ENCODE measurements around the gene SGPP2. TPM values are rescaled to one million over a fixed set of nuclear protein-coding genes. Genes with fewer than 3 reads are reported as not detected.

The SGPP2 gene
- total and polyA plus RNA-seq, 4 donors = 3.9 to 39.5 (median 23.0) TPM

DNA sequence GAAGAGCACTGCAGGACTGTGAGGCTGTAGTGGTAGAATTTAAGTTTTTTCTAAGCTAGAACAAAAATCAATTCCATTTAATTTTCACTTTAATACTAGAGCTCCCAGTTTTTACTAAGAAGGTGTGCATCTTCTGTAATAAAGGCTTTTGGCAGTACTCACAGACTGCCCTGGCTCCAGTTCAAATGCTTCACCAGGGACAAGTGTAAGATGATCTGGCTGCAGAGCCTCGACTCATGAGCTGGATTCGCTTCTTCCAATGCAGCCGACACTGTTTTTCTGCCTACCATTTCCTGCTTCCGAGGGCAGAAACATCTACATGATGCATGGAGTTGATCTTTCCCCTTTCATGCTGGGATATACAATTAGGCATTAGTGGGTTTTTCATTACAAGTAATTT, 144.5 kb downstream of the SGPP2 start:
- peak in 1 of 3 donors; percentile 44 for DNase-seq
- H3K27me3 ChIP-seq (ENCODE audit: control insufficient read depth in 3 of 3, insufficient read depth in 3 of 3, low read length in 2 of 3) = no peaks in the 10 kb centered on the region
- TF ChIP-seq, protein P1, sequence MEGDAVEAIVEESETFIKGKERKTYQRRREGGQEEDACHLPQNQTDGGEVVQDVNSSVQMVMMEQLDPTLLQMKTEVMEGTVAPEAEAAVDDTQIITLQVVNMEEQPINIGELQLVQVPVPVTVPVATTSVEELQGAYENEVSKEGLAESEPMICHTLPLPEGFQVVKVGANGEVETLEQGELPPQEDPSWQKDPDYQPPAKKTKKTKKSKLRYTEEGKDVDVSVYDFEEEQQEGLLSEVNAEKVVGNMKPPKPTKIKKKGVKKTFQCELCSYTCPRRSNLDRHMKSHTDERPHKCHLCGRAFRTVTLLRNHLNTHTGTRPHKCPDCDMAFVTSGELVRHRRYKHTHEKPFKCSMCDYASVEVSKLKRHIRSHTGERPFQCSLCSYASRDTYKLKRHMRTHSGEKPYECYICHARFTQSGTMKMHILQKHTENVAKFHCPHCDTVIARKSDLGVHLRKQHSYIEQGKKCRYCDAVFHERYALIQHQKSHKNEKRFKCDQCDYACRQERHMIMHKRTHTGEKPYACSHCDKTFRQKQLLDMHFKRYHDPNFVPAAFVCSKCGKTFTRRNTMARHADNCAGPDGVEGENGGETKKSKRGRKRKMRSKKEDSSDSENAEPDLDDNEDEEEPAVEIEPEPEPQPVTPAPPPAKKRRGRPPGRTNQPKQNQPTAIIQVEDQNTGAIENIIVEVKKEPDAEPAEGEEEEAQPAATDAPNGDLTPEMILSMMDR (IDR thresholded peaks at IDR 0.05; ENCODE audit: control extremely low read depth, extremely low read depth) = no peak
- H3K9me3 ChIP-seq (ENCODE audit: control insufficient read depth in 4 of 4, insufficient read depth in 3 of 4, low read length in 3 of 4) = peaks cover 0 to 2% (median 0%) of the 10 kb centered on the region in 4 donors
- peaks cover 6 to 11% (median 8%) of the 10 kb centered on the region in 4 donors for H3K36me3 ChIP-seq (ENCODE audit: control insufficient read depth in 4 of 4, insufficient read depth in 4 of 4, low read length in 4 of 4)
- no peak overlapping the region for H3K4me3 ChIP-seq
- H3K9ac ChIP-seq (ENCODE audit: insufficient read depth in 1 of 2, low read length in 2 of 2) = no peak overlapping the region
- 64 to 76% methylated on average over 4 of the region's 4 CpGs for WGBS, 2 donors
- no peak for ATAC-seq (ENCODE audit: insufficient read depth, low FRiP score)
- H3K27ac ChIP-seq (ENCODE audit: low read depth in 1 of 2, low read length in 1 of 2) = no peak overlapping the region
- peaks cover 0 to 20% (median 8%) of the 10 kb centered on the region in 5 donors for H3K4me1 ChIP-seq (ENCODE audit: control insufficient read depth in 5 of 5, insufficient read depth in 5 of 5, low read length in 5 of 5)

DNA sequence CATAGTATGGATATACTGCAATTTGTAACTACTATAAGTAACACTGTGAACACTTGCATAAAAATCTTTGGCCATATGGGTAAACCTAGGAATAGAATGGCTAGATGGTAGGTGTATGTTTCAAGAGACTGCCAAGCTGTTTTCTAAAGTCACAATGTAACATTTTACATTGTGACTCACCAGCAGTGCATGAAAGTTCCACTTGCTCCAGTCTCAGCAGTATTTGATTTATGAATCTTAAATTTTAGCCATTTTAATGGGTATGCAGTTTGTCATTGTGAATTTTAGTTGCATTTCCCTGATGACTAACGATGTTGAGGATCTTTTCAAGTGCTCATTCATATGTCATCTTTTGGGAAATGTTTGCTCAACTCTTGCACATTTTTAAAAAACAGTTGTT, 145.5 kb downstream of the SGPP2 start:
- TF ChIP-seq, protein P1 (IDR thresholded peaks at IDR 0.05; ENCODE audit: control extremely low read depth, extremely low read depth) = no peak
- Histone ChIP-seq H3K27ac (ENCODE audit: low read depth in 1 of 2, low read length in 1 of 2) (no peak overlapping the region), H3K36me3 (ENCODE audit: control insufficient read depth in 4 of 4, insufficient read depth in 4 of 4, low read length in 4 of 4) (peaks cover 6 to 11% (median 8%) of the 10 kb centered on the region in 4 donors), H3K27me3 (ENCODE audit: control insufficient read depth in 3 of 3, insufficient read depth in 3 of 3, low read length in 2 of 3) (no peaks in the 10 kb centered on the region), H3K4me3 (no peak overlapping the region), H3K4me1 (ENCODE audit: control insufficient read depth in 5 of 5, insufficient read depth in 5 of 5, low read length in 5 of 5) (peaks cover 0 to 22% (median 9%) of the 10 kb centered on the region in 5 donors), H3K9me3 (ENCODE audit: control insufficient read depth in 4 of 4, insufficient read depth in 3 of 4, low read length in 3 of 4) (peaks cover 0 to 2% (median 0%) of the 10 kb centered on the region in 4 donors), H3K9ac (ENCODE audit: insufficient read depth in 1 of 2, low read length in 2 of 2) (no peak overlapping the region)
- DNase-seq (no peak), ATAC-seq (ENCODE audit: insufficient read depth, low FRiP score) (peak; percentile 6)
- 72 to 86% methylated on average over 1 of the region's 1 CpG for WGBS, 2 donors

DNA sequence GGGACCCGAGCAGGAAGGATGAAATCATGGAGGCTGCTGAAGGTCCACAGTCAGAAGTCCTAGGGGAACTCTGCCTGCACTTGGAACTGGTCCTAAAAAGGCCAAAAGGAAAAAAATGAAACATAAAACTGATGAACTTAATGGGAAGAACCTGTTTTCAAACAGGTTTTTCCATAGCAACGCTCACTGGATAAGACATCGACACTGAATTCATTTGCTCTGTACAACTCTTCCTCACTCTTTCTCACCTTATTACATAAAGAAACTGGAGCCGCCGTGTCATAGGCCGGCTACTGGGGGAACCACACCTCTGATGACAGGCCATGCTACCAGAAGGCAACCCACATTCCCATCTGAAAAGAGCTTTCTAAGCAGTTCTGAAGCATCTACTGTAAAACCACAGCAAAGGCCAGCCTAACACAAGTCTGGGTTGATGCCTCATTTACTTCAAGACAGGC, 147.9 kb downstream of the SGPP2 start:
- TF ChIP-seq, protein P1 (IDR thresholded peaks at IDR 0.05; ENCODE audit: control extremely low read depth, extremely low read depth) = no peak
- H3K4me3 ChIP-seq = no peak overlapping the region
- no peak overlapping the region for H3K27ac ChIP-seq (ENCODE audit: low read depth in 1 of 2, low read length in 1 of 2)
- H3K4me1 ChIP-seq (ENCODE audit: control insufficient read depth in 5 of 5, insufficient read depth in 5 of 5, low read length in 5 of 5) = peaks cover 0 to 29% (median 9%) of the 10 kb centered on the region in 5 donors
- peaks cover 4 to 12% (median 8%) of the 10 kb centered on the region in 4 donors for H3K36me3 ChIP-seq (ENCODE audit: control insufficient read depth in 4 of 4, insufficient read depth in 4 of 4, low read length in 4 of 4)
- 85 to 90% methylated on average over 6 of the region's 6 CpGs for WGBS, 2 donors
- peak in 1 of 3 donors; percentile 31 for DNase-seq
- no peak for ATAC-seq (ENCODE audit: insufficient read depth, low FRiP score)
- H3K9ac ChIP-seq (ENCODE audit: insufficient read depth in 1 of 2, low read length in 2 of 2) = no peak overlapping the region
- H3K27me3 ChIP-seq (ENCODE audit: control insufficient read depth in 3 of 3, insufficient read depth in 3 of 3, low read length in 2 of 3) = no peaks in the 10 kb centered on the region
- no peaks in the 10 kb centered on the region for H3K9me3 ChIP-seq (ENCODE audit: control insufficient read depth in 4 of 4, insufficient read depth in 3 of 4, low read length in 3 of 4)

DNA sequence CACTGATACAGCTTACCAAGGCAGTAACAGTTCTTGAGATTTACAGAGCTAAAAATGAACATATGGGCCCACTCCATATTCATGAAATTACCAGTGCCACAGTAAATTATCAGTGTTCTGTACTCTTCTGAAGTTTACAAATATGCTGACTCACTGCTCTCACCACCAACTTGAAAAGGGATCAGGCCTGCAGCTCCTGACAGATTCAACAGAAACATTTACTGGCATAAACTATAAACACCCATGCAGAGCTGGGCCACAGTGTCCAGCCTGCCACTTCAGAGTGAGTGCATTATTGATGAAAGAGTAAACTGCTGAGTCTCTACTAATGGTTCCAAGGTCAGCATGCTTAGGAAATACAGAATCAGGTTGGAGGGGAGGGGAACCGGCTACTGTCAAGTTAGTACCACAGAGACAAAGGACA, 148.4 kb downstream of the SGPP2 start:
- H3K9ac ChIP-seq (ENCODE audit: insufficient read depth in 1 of 2, low read length in 2 of 2) = no peak overlapping the region
- peaks cover 0 to 29% (median 9%) of the 10 kb centered on the region in 5 donors for H3K4me1 ChIP-seq (ENCODE audit: control insufficient read depth in 5 of 5, insufficient read depth in 5 of 5, low read length in 5 of 5)
- H3K9me3 ChIP-seq (ENCODE audit: control insufficient read depth in 4 of 4, insufficient read depth in 3 of 4, low read length in 3 of 4) = no peaks in the 10 kb centered on the region
- peaks cover 0 to 12% (median 8%) of the 10 kb centered on the region in 4 donors for H3K36me3 ChIP-seq (ENCODE audit: control insufficient read depth in 4 of 4, insufficient read depth in 4 of 4, low read length in 4 of 4)
- ATAC-seq (ENCODE audit: insufficient read depth, low FRiP score) (peak; percentile 42), DNase-seq (peak; percentile 37 to 74 (median 64))
- no peaks in the 10 kb centered on the region for H3K27me3 ChIP-seq (ENCODE audit: control insufficient read depth in 3 of 3, insufficient read depth in 3 of 3, low read length in 2 of 3)
- H3K27ac ChIP-seq (ENCODE audit: low read depth in 1 of 2, low read length in 1 of 2) = peak overlapping the region in 1 of 2 donors; percentile 16
- 75 to 82% methylated on average over 1 of the region's 1 CpG for WGBS, 2 donors
- TF ChIP-seq, protein P1 (IDR thresholded peaks at IDR 0.05; ENCODE audit: control extremely low read depth, extremely low read depth) = no peak
- no peak overlapping the region for H3K4me3 ChIP-seq

Data from lung (tissue), 12 donors.